ENCODE data around the gene TSNAX. TPM values are rescaled to one million over a fixed set of nuclear protein-coding genes. Genes with fewer than 3 reads are reported as not detected.

Gene TSNAX
- total RNA-seq, 2 donors from 2014 or later, result 14.9 to 42.0 TPM

GRCh38 chr1:231527586-231528171, 790 bp upstream of the TSNAX start:
- peak overlapping the region; percentile 76 to 90 for H3K27ac ChIP-seq
- ATAC-seq (ENCODE audit: insufficient number of reproducible peaks, low FRiP score, low read depth) (no peak), DNase-seq (ENCODE audit: low spot score) (no peak)
- no peaks in the 10 kb centered on the region for H3K27me3 ChIP-seq (replicated peaks; ENCODE audit: insufficient read depth)
- peak overlapping the region; percentile 75 for H3K4me3 ChIP-seq
- TF ChIP-seq CTCF (IDR thresholded peaks at IDR 0.05), result no peak
- H3K4me1 ChIP-seq (ENCODE audit: control insufficient read depth in 1 of 2, low read depth in 2 of 2), result peaks cover 12 to 25% of the 10 kb centered on the region in 2 donors
- H3K9me3 ChIP-seq, result no peaks in the 10 kb centered on the region
- no peaks in the 10 kb centered on the region for H3K36me3 ChIP-seq

GRCh38 chr1:231533240-231533639, 4.8 kb downstream of the TSNAX start:
- H3K4me3 ChIP-seq, result no peak overlapping the region
- DNase-seq (ENCODE audit: low spot score), result no peak
- H3K36me3 ChIP-seq, result peaks cover 2% of the 10 kb centered on the region
- no peaks in the 10 kb centered on the region for H3K27me3 ChIP-seq (replicated peaks; ENCODE audit: insufficient read depth)
- no peak for ATAC-seq (ENCODE audit: insufficient number of reproducible peaks, low FRiP score, low read depth)
- H3K4me1 ChIP-seq (ENCODE audit: control insufficient read depth in 1 of 2, low read depth in 2 of 2), result peaks cover 24 to 32% of the 10 kb centered on the region in 2 donors
- H3K27ac ChIP-seq, result no peak overlapping the region
- H3K9me3 ChIP-seq, result no peaks in the 10 kb centered on the region
- TF ChIP-seq CTCF (IDR thresholded peaks at IDR 0.05), result no peak

- no peak overlapping the region for H3K4me3 ChIP-seq
- H3K27ac ChIP-seq, result no peak overlapping the region
- TF ChIP-seq CTCF (IDR thresholded peaks at IDR 0.05), result no peak
Measured at GRCh38 chr1:231534703-231535159, 6.3 kb downstream of the TSNAX start.

GRCh38 chr1:231536099-231536498, 7.6 kb downstream of the TSNAX start:
- Histone ChIP-seq H3K9me3 (peaks cover 8% of the 10 kb centered on the region), H3K4me3 (no peak overlapping the region), H3K36me3 (peaks cover 7% of the 10 kb centered on the region), H3K4me1 (ENCODE audit: control insufficient read depth in 1 of 2, low read depth in 2 of 2) (peaks cover 13 to 15% of the 10 kb centered on the region in 2 donors), H3K27me3 (replicated peaks; ENCODE audit: insufficient read depth) (no peaks in the 10 kb centered on the region), H3K27ac (no peak overlapping the region)
- no peak for ATAC-seq (ENCODE audit: insufficient number of reproducible peaks, low FRiP score, low read depth)
- TF ChIP-seq CTCF (IDR thresholded peaks at IDR 0.05), result no peak
- no peak for DNase-seq (ENCODE audit: low spot score)

More at GRCh38 chr1:231534703-231535159, 6.3 kb downstream of the TSNAX start:
- H3K9me3 ChIP-seq, result no peaks in the 10 kb centered on the region
- DNase-seq (ENCODE audit: low spot score), result no peak
- H3K4me1 ChIP-seq (ENCODE audit: control insufficient read depth in 1 of 2, low read depth in 2 of 2), result peaks cover 17 to 25% of the 10 kb centered on the region in 2 donors
- peaks cover 7% of the 10 kb centered on the region for H3K36me3 ChIP-seq
- no peak for ATAC-seq (ENCODE audit: insufficient number of reproducible peaks, low FRiP score, low read depth)
- H3K27me3 ChIP-seq (replicated peaks; ENCODE audit: insufficient read depth), result no peaks in the 10 kb centered on the region

GRCh38 chr1:231540847-231541246, 12.4 kb downstream of the TSNAX start:
- peaks cover 0 to 11% of the 10 kb centered on the region in 2 donors for H3K4me1 ChIP-seq (ENCODE audit: control insufficient read depth in 1 of 2, low read depth in 2 of 2)
- TF ChIP-seq CTCF (IDR thresholded peaks at IDR 0.05), result no peak
- ATAC-seq (ENCODE audit: insufficient number of reproducible peaks, low FRiP score, low read depth) (no peak), DNase-seq (ENCODE audit: low spot score) (no peak)
- H3K9me3 ChIP-seq, result peaks cover 8% of the 10 kb centered on the region
- no peak overlapping the region for H3K27ac ChIP-seq
- peaks cover 18% of the 10 kb centered on the region for H3K36me3 ChIP-seq
- no peak overlapping the region for H3K4me3 ChIP-seq
- H3K27me3 ChIP-seq (replicated peaks; ENCODE audit: insufficient read depth), result no peaks in the 10 kb centered on the region

Measured in thoracic aorta (tissue), 2 donors.